HG03045 (cell line): ENCODE data around the gene UNC5B.

Experiments
- ATAC-seq: cut with Tn5 transposase; IDR thresholded peaks from one replicate; pipeline ENCODE4 v1.9.1; 2021; ENCODE audit warnings: mild to moderate bottlenecking, moderate library complexity; ENCODE audit not compliant: unreplicated experiment

Gene UNC5B

GRCh38 chr10:71239131-71239915 is 27.0 kb downstream of the UNC5B start:
- no peak for ATAC-seq

DNA sequence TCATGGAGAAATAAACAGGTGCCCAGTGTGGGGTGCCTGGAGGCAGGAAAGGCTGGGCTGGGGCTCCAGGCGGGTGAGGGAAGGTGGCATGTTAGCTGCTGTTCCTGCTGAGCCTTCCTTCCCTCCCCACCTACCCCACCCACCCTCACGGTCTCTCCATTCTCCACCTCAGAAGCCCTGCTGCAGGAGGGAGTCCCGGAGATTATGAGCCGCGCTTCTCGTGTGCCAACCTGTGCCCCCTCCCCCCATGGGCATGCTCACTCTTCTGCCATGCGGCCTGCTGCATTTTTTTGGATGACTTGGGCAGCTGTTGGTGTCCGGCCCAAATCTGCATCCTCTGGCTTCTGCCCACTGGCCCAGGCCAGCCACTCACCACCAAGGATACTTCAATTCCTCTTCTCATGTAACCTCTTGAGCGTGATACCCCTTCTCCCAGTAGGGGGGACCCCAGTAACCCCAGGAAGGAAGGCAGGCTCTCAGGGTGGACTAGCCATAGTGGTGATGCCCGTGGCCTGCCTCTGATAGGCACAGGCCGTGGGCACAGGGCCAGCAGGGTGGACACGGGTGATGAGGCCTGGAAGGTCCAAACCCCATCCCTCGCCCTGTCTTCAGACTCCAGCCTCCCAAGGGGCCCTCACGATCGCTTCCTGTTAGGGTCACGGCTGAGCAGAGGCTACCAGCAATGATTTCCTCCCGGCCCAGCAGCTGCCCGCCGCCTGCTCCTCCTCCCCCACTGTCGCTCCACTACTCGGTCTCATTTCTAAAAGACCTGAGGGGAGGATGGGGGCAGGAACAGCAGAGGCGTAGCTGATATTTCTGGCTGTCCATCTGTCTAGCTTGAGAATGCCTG is 27.8 kb downstream of the UNC5B start:
- no peak for ATAC-seq

DNA sequence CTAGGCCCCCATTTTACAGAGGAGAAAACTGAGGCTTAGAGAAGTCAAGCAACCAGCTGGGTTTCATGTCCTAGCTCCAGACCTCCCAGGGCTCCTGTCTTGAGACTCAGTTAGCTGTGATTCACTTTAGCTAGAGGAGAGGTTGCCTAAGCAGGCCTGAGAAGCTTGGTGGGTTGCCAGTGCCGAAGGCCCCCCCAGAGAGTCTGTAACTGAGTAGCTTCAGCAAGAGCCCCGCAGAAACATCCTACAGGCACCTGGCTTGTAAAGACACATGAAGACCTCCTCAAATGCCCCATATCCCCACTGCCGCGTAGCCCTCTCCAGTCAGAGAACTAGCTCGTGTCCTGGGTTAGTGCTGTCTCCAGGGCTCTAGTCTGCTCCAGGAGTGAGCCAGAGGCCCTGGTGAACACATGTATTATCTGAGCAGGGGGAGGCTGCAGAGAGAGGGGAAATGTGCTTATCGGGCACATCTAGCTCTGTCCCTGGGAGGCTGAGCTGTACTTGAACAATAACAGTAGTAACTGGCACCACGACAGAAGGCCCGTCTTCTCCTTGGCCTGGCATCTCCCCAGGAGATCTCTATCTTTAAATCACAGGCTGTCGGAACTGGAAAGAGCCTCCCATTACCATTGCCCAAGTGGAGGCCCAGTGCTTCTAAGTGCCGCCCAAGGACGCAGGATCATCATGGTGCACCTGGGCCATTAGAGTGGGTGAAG is 28.9 kb downstream of the UNC5B start:
- ATAC-seq: no peak

- ATAC-seq: no peak
Observed at GRCh38 chr10:71241830-71242621, 29.7 kb downstream of the UNC5B start.

DNA sequence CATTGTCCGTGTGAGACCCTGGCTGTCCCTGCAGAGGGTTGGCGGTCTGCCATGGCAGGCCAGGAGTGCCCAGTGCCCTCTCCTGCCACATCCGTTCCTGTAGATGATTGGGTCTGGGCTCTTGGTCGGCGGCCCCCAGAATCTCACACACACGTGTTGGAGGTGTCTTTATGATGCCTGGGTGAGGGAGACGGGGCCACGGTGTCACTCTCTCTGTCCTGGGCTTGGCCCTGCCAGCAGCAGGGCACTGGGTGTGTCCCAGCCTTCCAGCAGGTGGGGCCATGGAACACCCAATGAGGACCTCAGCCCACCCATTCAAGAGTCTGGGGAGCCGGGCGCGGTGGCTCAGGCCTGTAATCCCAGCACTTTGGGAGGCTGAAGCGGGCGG is 30.2 kb downstream of the UNC5B start:
- no peak for ATAC-seq

- no peak for ATAC-seq
Observed at GRCh38 chr10:71243756-71244395, 31.5 kb downstream of the UNC5B start.

- ATAC-seq: no peak
Observed at GRCh38 chr10:71244431-71245419, 32.4 kb downstream of the UNC5B start.

DNA sequence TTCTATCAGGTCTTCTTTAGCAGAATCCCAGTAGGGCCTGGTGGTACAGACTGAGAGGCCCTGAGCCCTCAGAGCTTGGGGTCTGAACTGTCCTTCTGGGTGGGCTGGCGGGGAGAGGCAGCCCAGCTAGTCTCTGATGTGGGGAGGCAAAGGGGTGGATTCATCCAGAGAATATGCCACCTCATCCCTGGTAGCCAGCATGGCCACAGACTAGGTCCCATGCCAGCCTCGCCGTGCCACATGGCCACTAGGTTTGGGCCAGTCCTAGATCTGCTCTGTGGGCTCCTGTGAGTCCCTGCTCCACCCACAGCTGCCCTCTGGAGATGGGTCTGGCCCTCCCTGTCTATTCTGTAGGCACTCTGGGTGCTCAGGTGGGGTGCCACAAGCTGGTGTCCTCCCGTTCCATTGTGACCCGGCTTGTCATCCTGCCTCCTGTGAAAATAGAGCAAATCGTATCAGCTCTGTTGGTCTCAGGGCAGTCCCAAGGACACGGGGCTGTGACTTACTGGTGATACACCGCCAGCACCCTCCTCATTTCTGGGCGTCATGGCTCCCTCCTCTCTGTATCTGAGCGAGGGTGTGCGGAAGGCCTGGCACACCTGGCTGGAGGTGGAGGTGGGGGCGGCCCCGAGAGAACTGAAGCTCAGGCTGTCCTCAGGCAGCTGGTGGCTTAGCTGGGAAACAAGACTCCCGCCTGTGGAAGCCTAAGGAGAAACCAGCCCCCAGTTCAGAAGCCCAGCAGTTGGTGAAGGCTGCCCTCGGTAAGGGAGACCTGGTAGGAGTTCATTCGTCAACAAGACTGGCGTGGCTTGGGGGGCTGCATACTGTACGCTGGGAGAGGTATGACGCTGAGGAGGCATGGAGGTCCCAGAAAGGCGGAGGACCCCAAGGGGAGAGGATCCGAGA is 33.3 kb downstream of the UNC5B start:
- no peak for ATAC-seq

DNA sequence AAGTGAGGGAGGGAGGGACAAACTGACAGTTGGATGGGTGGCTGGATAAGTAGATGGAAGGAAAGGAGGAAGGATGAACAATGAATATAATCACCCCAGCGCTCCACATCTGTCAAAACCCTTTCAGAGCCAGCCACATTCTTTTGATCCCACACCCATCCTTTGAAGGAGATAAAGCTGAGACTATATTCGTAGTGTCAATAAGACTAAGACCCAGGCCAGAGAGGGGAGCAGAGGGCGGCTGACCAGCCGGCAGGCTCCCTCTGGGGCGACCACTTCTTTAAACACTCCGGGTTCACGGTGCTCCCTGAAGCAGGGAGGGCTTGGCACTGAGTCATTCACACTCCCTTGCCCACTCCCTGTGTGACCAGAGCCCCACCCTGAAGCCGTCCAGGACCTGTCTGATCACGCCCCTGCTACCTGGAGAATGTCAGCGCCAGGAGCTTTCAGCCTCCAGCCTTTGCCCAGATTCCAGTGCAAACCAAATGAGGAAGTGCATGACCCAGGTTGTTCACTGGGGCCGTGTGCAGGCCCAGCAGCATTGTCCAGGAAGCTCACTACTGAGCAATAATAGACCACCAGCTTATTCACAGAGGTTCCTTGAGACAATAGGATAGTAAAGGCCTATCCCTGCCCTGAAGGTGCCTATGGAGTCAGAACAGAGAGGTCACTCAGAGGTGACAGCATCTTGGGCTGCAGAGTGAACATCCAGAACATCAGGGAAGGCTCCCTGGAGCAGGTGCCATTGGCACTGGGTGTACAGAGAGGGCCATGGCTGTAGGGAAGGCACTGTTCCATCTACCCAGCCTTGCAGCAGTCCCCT is 34.4 kb downstream of the UNC5B start:
- no peak for ATAC-seq

GRCh38 chr10:71247414-71247705 is 35.0 kb downstream of the UNC5B start:
- no peak for ATAC-seq

- ATAC-seq: no peak
Observed at GRCh38 chr10:71247804-71248203, 35.4 kb downstream of the UNC5B start.

GRCh38 chr10:71248210-71248609 is 35.8 kb downstream of the UNC5B start:
- no peak for ATAC-seq

DNA sequence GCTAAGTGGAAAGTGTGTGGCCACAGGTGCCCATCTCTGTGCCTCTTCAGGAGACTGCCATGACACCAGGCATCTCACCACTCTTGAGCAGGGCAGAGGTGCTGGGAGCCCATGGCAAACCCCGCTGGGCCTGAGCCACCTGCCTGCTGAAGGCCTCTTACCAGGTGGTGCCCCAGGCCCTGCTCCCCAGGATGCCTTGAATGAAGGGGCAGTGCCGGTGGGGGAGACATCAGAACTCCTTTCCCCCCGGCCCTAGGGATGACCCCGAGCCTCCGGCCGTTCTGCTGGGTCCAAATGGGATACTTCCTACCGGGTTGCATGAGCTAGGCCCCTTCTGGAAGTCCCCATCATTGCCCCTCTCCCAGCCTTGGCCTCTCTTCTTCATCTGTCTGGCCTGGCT is 37.6 kb downstream of the UNC5B start:
- no peak for ATAC-seq

GRCh38 chr10:71250405-71250804 is 38.0 kb downstream of the UNC5B start:
- ATAC-seq: no peak

- ATAC-seq: no peak
Observed at GRCh38 chr10:71250842-71251241, 38.5 kb downstream of the UNC5B start.

DNA sequence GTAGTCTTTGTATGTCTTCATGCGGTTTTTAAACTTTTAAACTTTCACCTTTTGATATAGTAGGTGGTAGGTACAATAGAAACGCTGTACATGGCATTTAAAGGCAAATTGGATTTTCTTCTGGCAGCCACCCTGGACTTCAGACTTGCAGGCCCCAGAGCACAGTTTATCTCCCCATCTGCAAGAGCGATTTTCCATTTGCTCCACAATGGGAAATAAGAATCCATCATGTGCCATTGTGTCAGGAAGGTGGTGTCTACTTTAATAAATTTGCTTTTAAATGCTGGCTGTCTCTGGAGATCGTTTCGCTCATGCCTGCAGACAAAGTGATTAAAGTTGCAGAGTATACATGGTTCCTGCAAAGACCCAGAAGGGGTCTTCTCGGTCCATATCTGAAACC is 38.9 kb downstream of the UNC5B start:
- no peak for ATAC-seq

DNA sequence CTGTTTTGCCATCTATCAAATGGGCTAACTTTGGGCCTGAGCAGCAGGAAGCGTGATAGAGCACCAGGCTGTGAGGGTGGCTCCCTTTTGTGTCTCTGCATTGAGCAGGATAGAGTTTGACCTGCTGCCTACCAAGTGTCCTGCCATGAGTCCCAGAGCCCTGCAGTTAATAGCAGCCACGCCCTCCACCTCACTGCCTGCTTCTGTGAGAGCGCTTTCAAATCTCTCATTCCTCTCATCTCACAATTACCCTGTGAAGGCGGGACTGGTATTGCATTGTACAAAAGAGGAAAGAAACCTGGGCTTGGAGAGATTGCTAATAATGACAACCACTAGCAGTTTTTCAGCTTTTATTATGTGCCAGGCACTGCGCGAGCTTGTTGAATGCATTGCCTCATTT is 39.9 kb downstream of the UNC5B start:
- no peak for ATAC-seq
